Endothelial cell of umbilical vein (primary cell): ENCODE results near the gene DOCK1. TPM values are rescaled to one million over a fixed set of nuclear protein-coding genes. Genes with fewer than 3 reads are reported as not detected.

Experiments
- BruUV-seq: library from RNA; stranded (reverse); fragments of 400-500 nt; replicated peaks from 2 replicates; lab custom pipeline; 2021; lab: Mats Ljungman, UMichigan
- CTCF ChIA-PET: fragments of 300-600, 350-600 bp; sonication (Branson Sonifier 250); formaldehyde crosslinking; loops from one replicate; lab custom pipeline; 2021; ENCODE audit warnings: antibody characterized with exemption, inconsistent platforms; lab: Charles Lee
- POLR2A ChIA-PET: fragments of 300-600, 350-600 bp; sonication (Branson Sonifier 250); formaldehyde crosslinking; loops from one replicate; lab custom pipeline; 2021; ENCODE audit warnings: antibody characterized with exemption, inconsistent platforms; lab: Charles Lee
- DNase-seq: peaks from one replicate; pipeline ENCODE4 v3.0.0-alpha.2; 2011; ENCODE audit warnings: low read depth, low spot score
- FAIRE-seq: peaks from 2 replicates; lab custom pipeline; 2011; peaks lifted over from hg19 to GRCh38; lab: Jason Lieb, UNC
- H2AFZ ChIP-seq: 2 replicates; pipeline ENCODE4 v1.6.0; 2012; ENCODE audit warnings: low read depth, low read length, control low read depth, inconsistent platforms
- H3K27ac ChIP-seq: 2 replicates; pipeline ENCODE4 v1.5.1; 2011; ENCODE audit warnings: low read depth, mild to moderate bottlenecking, control low read depth, low read length, moderate library complexity; ENCODE audit not compliant: insufficient read depth
- H3K27me3 ChIP-seq, 2 experiments: 2 replicates each; pipeline versions ENCODE4 v1.6.0 to v1.6.1; 2011; ENCODE audit warnings: low read length in 2 of 2, mixed read lengths in 1 of 2; ENCODE audit not compliant: control insufficient read depth in 2 of 2, insufficient read depth in 2 of 2
- H3K36me3 ChIP-seq, 2 experiments: 2 replicates in 1 of 2; 3 replicates in 1 of 2; pipeline ENCODE4 v1.5.1; 2011; ENCODE audit warnings: low read length in 2 of 2, mild to moderate bottlenecking in 1 of 2, moderate library complexity in 1 of 2; ENCODE audit not compliant: control insufficient read depth in 2 of 2, insufficient read depth in 2 of 2; ENCODE audit errors: extremely low read depth in 1 of 2
- H3K4me1 ChIP-seq: 3 replicates; pipeline ENCODE4 v1.5.1; 2011; ENCODE audit warnings: mild to moderate bottlenecking, low read length; ENCODE audit not compliant: control insufficient read depth, insufficient read depth; ENCODE audit errors: extremely low read depth
- H3K4me2 ChIP-seq: 2 replicates; pipeline ENCODE4 v1.6.1; 2011; ENCODE audit warnings: low read length, control low read depth, mixed read lengths; ENCODE audit not compliant: insufficient read depth
- H3K4me3 ChIP-seq, 3 experiments: fragments of 200-600 bp in 1 of 3; sonication (generic), shearing (Covaris generic) in 1 of 3; replicated peaks in 1 of 3; 2 replicates each; pipeline ENCODE4 v1.5.1; 2011 to 2016; ENCODE audit warnings: control low read depth in 3 of 3, low read length in 3 of 3, mild to moderate bottlenecking in 2 of 3, inconsistent platforms in 1 of 3, low read depth in 1 of 3, moderate library complexity in 1 of 3; ENCODE audit not compliant: insufficient read depth in 1 of 3
- H3K79me2 ChIP-seq: 2 replicates; pipeline ENCODE4 v1.6.0; 2012; ENCODE audit warnings: low read length, inconsistent platforms; ENCODE audit not compliant: control insufficient read depth, insufficient read depth
- H3K9ac ChIP-seq: replicated peaks from 2 replicates; pipeline ENCODE3; 2011; ENCODE audit warnings: low read length, control low read depth; ENCODE audit not compliant: insufficient read depth; ENCODE audit errors: extremely low read depth
- H3K9me1 ChIP-seq: replicated peaks from 3 replicates; pipeline ENCODE4 v1.6.0; 2011; ENCODE audit warnings: mild to moderate bottlenecking, low read length; ENCODE audit not compliant: control insufficient read depth, insufficient read depth; ENCODE audit errors: extremely low read depth
- H3K9me3 ChIP-seq: replicated peaks from 2 replicates; pipeline ENCODE4 v1.5.1; 2012; ENCODE audit warnings: low read length, inconsistent platforms; ENCODE audit not compliant: control insufficient read depth, insufficient read depth
- H4K20me1 ChIP-seq: replicated peaks from 2 replicates; pipeline ENCODE3; 2011; ENCODE audit warnings: mild to moderate bottlenecking, low read length; ENCODE audit not compliant: control insufficient read depth, insufficient read depth; ENCODE audit errors: extremely low read depth
- EZH2 ChIP-seq: IDR thresholded peaks from 2 replicates; pipeline ENCODE4 v1.6.1; 2012; ENCODE audit warnings: borderline replicate concordance, low read depth, mild to moderate bottlenecking, moderate library complexity, low read length, inconsistent platforms; ENCODE audit not compliant: severe bottlenecking
- FOS ChIP-seq: IDR thresholded peaks from 2 replicates; pipeline ENCODE4 v1.6.1; 2011; ENCODE audit warnings: mild to moderate bottlenecking, low read length, moderate library complexity, borderline replicate concordance; ENCODE audit not compliant: insufficient read depth
- GATA2 ChIP-seq: IDR thresholded peaks from 2 replicates; pipeline ENCODE4 v1.7.0; 2011; ENCODE audit warnings: low read depth, mild to moderate bottlenecking, moderate library complexity, mixed read lengths, low read length; ENCODE audit not compliant: insufficient read length, insufficient read depth
- JUN ChIP-seq: IDR thresholded peaks from 2 replicates; pipeline ENCODE4 v1.6.1; 2011; ENCODE audit warnings: borderline replicate concordance, low read depth; ENCODE audit not compliant: insufficient read length, insufficient read depth
- MAX ChIP-seq: IDR thresholded peaks from 2 replicates; pipeline ENCODE4 v1.6.1; 2011; ENCODE audit not compliant: insufficient read depth, insufficient read length
- MYC ChIP-seq: IDR thresholded peaks from one replicate; pipeline ENCODE4 v1.6.1; 2011; ENCODE audit warnings: mild to moderate bottlenecking, low read depth, low read length
- POLR2A ChIP-seq: IDR thresholded peaks from 2 replicates; pipeline ENCODE4 v1.6.1; 2012; ENCODE audit warnings: low read depth, mild to moderate bottlenecking, control low read depth, low read length
- POLR2AphosphoS5 ChIP-seq: IDR thresholded peaks from 2 replicates; pipeline ENCODE4 v1.6.1; 2012; ENCODE audit warnings: low read depth, mild to moderate bottlenecking, control low read depth, low read length, moderate library complexity; ENCODE audit not compliant: insufficient read depth
- dilution Hi-C: fragments of 300-500 bp; cut with MboI; formaldehyde crosslinking; loops from one replicate; pipeline ENCODE4 v1.15.0; 2019; ENCODE audit warnings: low sequenced_read_pairs; ENCODE audit not compliant: extremely low pct_ligation_motif_present
- intact Hi-C: fragments of 100-400 bp; cut with micrococcal nuclease; formaldehyde crosslinking; loops from one replicate; pipeline ENCODE4 v1.10.0; 2022
- polyA plus RNA-seq, 4 experiments: library from polyadenylated mRNA; depleted of rRNA in 3 of 4; stranded (reverse) in 3 of 4; unstranded in 1 of 4; fragments of >200 nt; gene quantifications; 2 replicates each; pipeline versions ENCODE4 v1.2.1 to v1.2.3, GENCODE V29; 2011 to 2012; ENCODE audit warnings: missing spikeins in 1 of 4
- total RNA-seq: library from RNA; stranded (reverse); gene quantifications from 2 replicates; pipeline ENCODE4 v1.2.3, GENCODE V29; 2021
- TF ChIP-seq, protein P1 (sequence below), 2 donors: IDR thresholded peaks; 1 replicate in 1 of 2; 2 replicates in 1 of 2; pipeline ENCODE4 v1.5.1; 2011; ENCODE audit warnings: low read length in 2 of 2, mild to moderate bottlenecking in 2 of 2, moderate library complexity in 2 of 2, control low read depth in 1 of 2, inconsistent platforms in 1 of 2, low read depth in 1 of 2; ENCODE audit not compliant: insufficient read depth in 1 of 2; ENCODE audit errors: extremely low read depth in 1 of 2

Gene DOCK1
- total and polyA plus RNA-seq, 2 donors (not counting 3 experiments of a cell fraction or from before 2014, with no cell fraction given): 22.5 to 83.1 TPM

DNA sequence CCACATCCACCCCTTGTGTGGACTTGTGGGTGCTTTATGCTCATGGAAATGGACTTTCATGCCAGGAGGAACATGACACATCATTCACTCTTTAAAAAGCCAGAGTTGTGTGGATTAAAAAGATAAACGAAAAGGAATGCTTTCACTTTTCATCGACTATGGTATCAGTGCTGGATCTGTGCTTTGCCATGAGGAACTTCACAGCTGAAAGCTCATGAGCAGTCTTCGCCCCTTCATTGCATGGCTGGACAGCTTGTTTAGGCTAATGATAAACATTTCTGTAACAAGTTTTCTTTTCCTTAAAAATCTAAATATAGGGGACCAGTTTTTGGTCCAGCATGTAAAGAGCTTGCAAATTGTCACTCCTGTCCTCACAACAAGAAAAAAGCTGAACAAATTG, 470.2 kb downstream of the DOCK1 start:
- Histone ChIP-seq H3K9me1 (no peaks in the 10 kb centered on the region), H3K36me3 (peaks cover 0 to 13% of the 10 kb centered on the region in 2 experiments), H3K27me3 (no peaks in the 10 kb centered on the region), H3K4me1 (no peaks in the 10 kb centered on the region), H3K9ac (no peak overlapping the region), H3K4me3 (no peak overlapping the region), H3K9me3 (no peaks in the 10 kb centered on the region), H2AFZ (no peak overlapping the region), H3K4me2 (no peak overlapping the region), H3K79me2 (no peaks in the 10 kb centered on the region), H3K27ac (no peak overlapping the region), H4K20me1 (no peaks in the 10 kb centered on the region)
- intact Hi-C loops (no loop called here), dilution Hi-C loops (no loop called here)
- no peak for TF ChIP-seq MYC
- TF ChIP-seq JUN: no peak
- TF ChIP-seq EZH2: no peak
- TF ChIP-seq FOS: no peak
- TF ChIP-seq, protein P1, sequence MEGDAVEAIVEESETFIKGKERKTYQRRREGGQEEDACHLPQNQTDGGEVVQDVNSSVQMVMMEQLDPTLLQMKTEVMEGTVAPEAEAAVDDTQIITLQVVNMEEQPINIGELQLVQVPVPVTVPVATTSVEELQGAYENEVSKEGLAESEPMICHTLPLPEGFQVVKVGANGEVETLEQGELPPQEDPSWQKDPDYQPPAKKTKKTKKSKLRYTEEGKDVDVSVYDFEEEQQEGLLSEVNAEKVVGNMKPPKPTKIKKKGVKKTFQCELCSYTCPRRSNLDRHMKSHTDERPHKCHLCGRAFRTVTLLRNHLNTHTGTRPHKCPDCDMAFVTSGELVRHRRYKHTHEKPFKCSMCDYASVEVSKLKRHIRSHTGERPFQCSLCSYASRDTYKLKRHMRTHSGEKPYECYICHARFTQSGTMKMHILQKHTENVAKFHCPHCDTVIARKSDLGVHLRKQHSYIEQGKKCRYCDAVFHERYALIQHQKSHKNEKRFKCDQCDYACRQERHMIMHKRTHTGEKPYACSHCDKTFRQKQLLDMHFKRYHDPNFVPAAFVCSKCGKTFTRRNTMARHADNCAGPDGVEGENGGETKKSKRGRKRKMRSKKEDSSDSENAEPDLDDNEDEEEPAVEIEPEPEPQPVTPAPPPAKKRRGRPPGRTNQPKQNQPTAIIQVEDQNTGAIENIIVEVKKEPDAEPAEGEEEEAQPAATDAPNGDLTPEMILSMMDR (IDR thresholded peaks at IDR 0.05; ENCODE audit: extremely low read depth in 1 of 2, insufficient read depth in 1 of 2, low read depth in 1 of 2, low read length in 2 of 2): no peak
- TF ChIP-seq GATA2: no peak
- no peak for TF ChIP-seq MAX
- no peak for TF ChIP-seq POLR2A
- TF ChIP-seq POLR2AphosphoS5: no peak
- BruUV-seq: no TSS peak
- no peak for DNase-seq
- FAIRE-seq: no peak
- CTCF ChIA-PET: interaction anchor here (1.3 kb wide), 1 partner anchor 132 kb away, joined by 4 read pairs; no protein-coding TSS in a partner anchor
- POLR2A ChIA-PET: no interaction called here
